ENCODE data around the gene PMIS2.

The PMIS2 gene

DNA sequence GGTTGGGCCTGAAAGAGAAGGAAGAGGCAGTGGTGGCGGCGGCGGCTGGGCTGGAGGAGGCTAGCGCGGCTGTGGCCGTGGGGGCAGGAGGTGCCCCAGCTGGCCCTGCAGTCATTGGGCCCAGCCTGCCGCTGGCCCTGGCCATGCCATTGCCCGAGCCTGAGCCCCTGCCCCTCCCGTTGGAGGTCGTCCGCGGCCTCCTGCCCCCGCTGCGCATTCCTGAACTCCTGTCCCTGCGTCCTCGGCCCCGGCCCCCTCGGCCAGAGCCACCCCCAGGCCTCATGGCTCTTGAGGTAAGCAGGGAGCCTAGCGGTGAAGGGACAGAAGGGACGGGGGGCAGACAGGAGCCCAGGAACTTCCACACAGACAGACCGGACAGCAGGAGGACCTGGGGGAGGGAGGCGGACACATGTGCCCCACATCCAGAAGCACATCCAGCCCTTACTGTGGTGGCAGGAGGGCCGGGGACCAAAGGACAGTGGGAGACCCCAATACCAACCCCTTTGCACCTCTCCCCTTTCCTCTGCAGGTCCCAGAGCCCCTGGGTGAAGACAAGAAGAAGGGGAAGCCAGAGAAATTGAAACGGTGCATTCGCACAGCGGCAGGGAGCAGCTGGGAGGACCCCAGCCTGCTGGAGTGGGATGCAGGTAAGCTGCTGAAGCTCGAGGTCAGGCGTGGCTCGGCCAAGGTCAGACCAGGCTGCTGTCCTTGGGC is 47.9 kb downstream of the PMIS2 start:
- no peak for DNase-seq (ENCODE audit: low spot score)

DNA sequence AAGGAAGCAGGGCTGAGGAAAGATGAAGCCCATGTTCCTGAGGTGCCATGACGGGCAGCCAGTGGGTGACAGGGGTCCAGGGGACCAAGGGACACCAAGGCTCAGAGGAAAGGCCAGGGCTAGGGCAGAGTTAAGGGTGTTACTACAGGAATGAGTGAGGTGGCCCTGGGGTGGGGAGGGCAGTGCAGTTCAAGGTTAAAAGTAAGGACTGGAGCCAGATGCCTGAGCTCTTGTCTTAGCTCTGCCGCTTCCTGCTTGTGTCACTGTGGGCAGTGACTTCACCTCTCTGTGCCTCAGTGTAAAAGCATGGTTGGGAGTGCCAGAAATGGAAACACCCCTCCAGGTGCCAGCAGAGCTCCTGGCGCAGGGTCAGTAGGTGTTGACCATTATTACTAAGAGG is 50.7 kb downstream of the PMIS2 start:
- DNase-seq (ENCODE audit: low spot score) = no peak

Data from hepatic stellate cell (primary cell).